VCaP (cell line): ENCODE results near the gene PSAPL1.

Experiments used
- H3K27ac ChIP-seq: fragments of 450-650 bp; 2 replicates; pipeline ENCODE4 v1.5.1; 2017
- TF ChIP-seq, protein P1 (sequence below): fragments of 450-650 bp; conservative IDR thresholded peaks from 2 replicates; pipeline ENCODE4 v1.5.1; 2017; ENCODE audit warnings: mild to moderate bottlenecking, moderate library complexity

PSAPL1 gene, protein sequence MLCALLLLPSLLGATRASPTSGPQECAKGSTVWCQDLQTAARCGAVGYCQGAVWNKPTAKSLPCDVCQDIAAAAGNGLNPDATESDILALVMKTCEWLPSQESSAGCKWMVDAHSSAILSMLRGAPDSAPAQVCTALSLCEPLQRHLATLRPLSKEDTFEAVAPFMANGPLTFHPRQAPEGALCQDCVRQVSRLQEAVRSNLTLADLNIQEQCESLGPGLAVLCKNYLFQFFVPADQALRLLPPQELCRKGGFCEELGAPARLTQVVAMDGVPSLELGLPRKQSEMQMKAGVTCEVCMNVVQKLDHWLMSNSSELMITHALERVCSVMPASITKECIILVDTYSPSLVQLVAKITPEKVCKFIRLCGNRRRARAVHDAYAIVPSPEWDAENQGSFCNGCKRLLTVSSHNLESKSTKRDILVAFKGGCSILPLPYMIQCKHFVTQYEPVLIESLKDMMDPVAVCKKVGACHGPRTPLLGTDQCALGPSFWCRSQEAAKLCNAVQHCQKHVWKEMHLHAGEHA

DNA sequence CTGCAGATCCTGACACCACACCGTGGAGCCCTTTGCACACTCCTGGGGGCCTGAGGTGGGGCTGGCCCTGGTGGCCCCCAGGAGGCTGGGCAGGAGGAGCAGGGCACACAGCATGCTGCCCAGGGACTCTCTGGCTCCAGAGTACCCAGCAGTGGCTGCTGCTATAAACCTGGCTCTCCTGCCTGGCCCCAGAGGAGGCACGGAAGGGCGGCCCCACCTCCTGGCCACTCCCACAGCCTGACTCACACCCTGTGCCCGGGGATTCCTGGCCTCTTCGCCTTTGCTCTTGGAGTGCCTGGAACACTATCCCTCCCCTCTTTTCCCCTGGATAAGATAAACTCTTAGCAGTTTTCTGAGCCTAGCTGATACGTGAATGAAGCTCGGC, at the start of gene PSAPL1:
PSAPL1 (minus strand) TSS at position 165 of the 385 bp plus-strand sequence; CDS start at position 114, 51 bp downstream.
- TF ChIP-seq, protein P1, sequence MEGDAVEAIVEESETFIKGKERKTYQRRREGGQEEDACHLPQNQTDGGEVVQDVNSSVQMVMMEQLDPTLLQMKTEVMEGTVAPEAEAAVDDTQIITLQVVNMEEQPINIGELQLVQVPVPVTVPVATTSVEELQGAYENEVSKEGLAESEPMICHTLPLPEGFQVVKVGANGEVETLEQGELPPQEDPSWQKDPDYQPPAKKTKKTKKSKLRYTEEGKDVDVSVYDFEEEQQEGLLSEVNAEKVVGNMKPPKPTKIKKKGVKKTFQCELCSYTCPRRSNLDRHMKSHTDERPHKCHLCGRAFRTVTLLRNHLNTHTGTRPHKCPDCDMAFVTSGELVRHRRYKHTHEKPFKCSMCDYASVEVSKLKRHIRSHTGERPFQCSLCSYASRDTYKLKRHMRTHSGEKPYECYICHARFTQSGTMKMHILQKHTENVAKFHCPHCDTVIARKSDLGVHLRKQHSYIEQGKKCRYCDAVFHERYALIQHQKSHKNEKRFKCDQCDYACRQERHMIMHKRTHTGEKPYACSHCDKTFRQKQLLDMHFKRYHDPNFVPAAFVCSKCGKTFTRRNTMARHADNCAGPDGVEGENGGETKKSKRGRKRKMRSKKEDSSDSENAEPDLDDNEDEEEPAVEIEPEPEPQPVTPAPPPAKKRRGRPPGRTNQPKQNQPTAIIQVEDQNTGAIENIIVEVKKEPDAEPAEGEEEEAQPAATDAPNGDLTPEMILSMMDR: no peak
- H3K27ac ChIP-seq: no peak within 1 kb of the TSS

DNA sequence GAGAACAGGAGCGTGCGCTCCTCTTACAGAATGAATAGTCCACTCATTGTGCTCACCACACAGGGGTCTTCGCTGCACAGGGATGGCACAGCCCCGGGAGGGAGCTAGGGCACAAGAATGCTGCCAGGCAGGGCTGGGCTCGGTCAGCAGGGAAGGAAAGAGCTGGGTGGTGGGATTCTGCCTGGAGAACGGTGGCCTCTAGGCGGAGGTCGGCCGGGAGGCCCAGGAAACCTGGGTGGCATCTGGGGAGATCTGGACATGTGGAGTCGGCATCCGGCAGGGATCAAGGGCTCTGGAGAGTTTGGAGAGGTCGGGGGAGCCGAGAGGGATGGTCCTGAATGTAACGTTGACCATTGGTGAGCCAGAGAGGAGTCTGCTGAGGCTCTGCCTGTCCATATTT, 46.5 kb upstream of the PSAPL1 start:
- H3K27ac ChIP-seq: no peak overlapping the region
- TF ChIP-seq, protein P1: no peak

DNA sequence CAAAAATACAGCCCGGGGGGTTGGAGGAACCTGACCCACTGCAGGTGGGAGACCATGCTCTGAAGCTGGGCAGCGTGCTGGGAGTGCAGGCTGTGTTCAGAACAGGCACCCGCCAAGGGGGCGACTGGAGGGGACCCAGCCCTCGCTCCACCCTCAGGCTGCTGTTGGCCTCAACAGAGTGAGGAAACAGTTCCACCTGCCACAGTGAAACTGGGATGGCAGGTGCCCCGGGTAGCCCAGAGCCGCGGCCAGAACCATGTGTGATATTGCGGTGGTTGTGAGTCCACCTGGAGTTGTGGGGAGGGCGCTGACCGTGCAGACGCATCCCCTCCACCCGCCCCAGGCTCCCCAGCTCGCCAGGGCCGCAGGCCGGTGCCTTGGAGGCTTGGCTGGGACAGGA, 45.7 kb upstream of the PSAPL1 start:
- TF ChIP-seq, protein P1: no peak
- no peak overlapping the region for H3K27ac ChIP-seq

DNA sequence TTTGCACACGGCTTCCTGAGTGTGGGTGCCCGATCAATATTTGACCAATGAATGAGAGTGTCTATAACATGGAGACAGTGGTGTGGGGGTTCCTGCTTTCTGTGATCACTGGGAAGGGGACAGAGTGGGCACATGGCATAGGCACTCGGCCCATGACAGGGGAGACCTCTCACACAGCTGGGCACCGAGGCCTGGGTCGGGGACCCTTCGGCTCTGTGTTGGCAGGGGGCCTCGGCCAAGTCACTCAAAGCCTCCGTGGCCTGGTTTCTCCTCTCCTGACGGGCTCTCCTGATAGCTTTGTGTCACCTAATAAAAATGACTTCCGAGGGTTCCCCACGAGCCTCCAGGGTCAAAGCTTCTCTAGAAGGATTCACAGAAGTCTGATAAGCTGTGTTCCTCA, 43.9 kb upstream of the PSAPL1 start:
- TF ChIP-seq, protein P1: no peak
- no peak overlapping the region for H3K27ac ChIP-seq

DNA sequence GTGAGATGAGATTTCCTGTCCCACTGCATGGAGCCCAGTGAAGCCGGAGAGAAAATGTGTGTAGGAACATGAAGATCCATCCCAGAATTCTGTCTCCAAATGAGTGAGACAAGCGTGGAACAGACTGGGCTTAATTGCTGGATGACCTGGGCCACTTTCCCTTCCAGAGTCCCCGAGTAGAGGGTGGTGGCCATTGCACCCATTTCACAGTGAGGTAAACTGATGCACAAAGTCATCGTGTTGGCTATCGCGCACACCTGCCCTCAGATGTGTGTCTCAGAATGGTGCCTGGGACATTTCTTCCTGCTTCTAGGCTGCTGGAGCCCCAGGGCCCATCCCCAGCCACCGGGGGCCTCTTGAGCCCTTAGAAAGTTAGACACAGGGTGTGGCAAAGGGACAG, 43.0 kb upstream of the PSAPL1 start:
- TF ChIP-seq, protein P1: no peak
- H3K27ac ChIP-seq: no peak overlapping the region

DNA sequence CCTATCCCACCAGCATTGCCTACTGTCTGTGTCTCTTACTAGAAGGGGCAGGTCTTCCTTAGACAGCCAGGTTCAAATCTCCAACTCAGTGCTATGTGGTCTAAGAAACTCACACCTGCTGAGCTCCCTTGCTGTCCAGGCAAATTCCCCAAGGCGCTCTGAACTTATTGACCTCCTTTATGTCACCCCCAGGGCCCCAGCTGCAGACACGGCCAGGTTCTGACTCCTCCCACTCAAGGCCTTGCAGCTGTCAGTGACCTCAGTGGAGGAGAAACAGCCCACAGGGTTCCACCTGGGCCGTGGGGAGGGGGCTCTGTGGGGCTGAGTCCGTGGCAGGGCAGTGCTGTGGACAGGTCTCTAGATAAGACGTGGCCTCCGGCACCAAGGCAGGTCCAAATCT, 42.1 kb upstream of the PSAPL1 start:
- no peak overlapping the region for H3K27ac ChIP-seq
- TF ChIP-seq, protein P1: no peak

DNA sequence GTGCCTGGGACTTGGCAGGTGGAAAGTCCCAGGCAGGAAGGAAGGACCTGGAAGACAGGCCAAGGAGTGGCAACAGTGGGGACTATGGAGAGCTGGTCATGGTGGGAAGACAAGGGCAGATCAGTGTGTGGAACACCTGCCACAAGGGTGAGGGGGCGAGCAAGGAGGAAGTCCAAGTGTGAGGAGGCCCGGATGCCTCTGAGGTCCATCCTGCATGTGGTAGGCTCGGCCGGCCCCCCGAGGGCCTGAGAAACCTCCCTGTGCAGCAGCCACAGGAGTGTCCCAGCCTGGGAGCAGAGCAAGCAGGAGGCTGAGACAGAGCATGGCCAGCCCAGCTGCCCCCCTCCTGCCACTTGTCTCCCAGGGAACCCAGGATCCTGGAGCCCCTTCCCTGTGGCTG, 40.5 kb upstream of the PSAPL1 start:
- TF ChIP-seq, protein P1: no peak
- no peak overlapping the region for H3K27ac ChIP-seq
